ENCODE data around the gene BUB1B.

- TF ChIP-seq CTCF (IDR thresholded peaks at IDR 0.05; ENCODE audit: insufficient read depth, low read length) (no peak), GABPA (IDR thresholded peaks at IDR 0.05; ENCODE audit: low read depth) (no peak), SPI1 (IDR thresholded peaks at IDR 0.05; ENCODE audit: borderline replicate concordance, low read depth) (no peak), POLR2AphosphoS5 (IDR thresholded peaks at IDR 0.05; ENCODE audit: low read depth) (no peak)
Observed at GRCh38 chr15:40256638-40257235, 95.9 kb downstream of the BUB1B start.
